Medulla oblongata (tissue), 1 donor: ENCODE data around the gene CIB2.
A peak's percentile ranks its signal among the peaks of the same experiment; 100 is the strongest.

ENCODE experiments used
- DNase-seq: peaks from one replicate; pipeline ENCODE4 v3.0.0-alpha.2; 2015; ENCODE audit errors: extremely low spot score

Gene CIB2

GRCh38 chr15:78065973-78066946 is 65.0 kb downstream of the CIB2 start:
- DNase-seq = no peak

GRCh38 chr15:78065284-78065872 is 65.9 kb downstream of the CIB2 start:
- peak; percentile 86 for DNase-seq

- DNase-seq = no peak
These were observed 66.7 kb downstream of the CIB2 start for GRCh38 chr15:78064544-78064943.

GRCh38 chr15:78063970-78064385 is 67.3 kb downstream of the CIB2 start:
- DNase-seq = no peak

GRCh38 chr15:78063217-78063616 is 68.0 kb downstream of the CIB2 start:
- no peak for DNase-seq

- DNase-seq = peak; percentile 66
These were observed 69.2 kb downstream of the CIB2 start for GRCh38 chr15:78061963-78062427.

GRCh38 chr15:78060232-78060631 is 71.0 kb downstream of the CIB2 start:
- DNase-seq = no peak

- DNase-seq = no peak
These were observed 72.0 kb downstream of the CIB2 start for GRCh38 chr15:78059110-78059839.

- no peak for DNase-seq
These were observed 72.8 kb downstream of the CIB2 start for GRCh38 chr15:78058401-78058935.

GRCh38 chr15:78057803-78058202 is 73.4 kb downstream of the CIB2 start:
- DNase-seq = no peak

- peak; percentile 73 for DNase-seq
These were observed 74.5 kb downstream of the CIB2 start for GRCh38 chr15:78056714-78057269.

- DNase-seq = peak; percentile 63
These were observed 75.1 kb downstream of the CIB2 start for GRCh38 chr15:78055919-78056713.

- DNase-seq = no peak
These were observed 76.3 kb downstream of the CIB2 start for GRCh38 chr15:78054966-78055365.
